ENCODE results near the gene CNST. TPM values are rescaled to one million over a fixed set of nuclear protein-coding genes. Genes with fewer than 3 reads are reported as not detected.

The CNST gene
- total RNA-seq, 1 experiment from 2014 or later: 19.8 TPM

DNA sequence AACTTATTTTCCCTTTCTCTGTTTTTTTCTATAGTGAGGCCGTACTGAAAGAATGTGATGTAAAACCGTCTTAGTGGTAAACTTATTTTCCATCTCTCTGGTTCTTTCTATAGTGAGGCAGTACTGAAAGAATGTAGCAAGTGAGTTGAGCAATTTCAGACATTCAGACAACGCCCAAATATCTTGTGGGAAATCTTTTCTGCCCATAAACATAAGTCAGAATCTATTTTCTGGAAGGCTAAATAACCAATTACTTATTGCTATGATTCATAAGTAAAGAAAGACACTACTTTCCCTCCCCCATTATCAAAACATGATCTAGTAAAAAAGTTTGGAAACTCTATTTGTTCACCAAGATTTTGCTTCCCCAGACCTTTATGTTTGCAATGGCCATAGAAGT is 139.1 kb downstream of the CNST start:
- Histone ChIP-seq H2BK5ac (ENCODE audit: insufficient read length, low read length) (no peak overlapping the region), H3K79me2 (ENCODE audit: insufficient read depth, low read length) (no peaks in the 10 kb centered on the region), H2BK12ac (ENCODE audit: insufficient read length, low read depth, low read length) (no peak overlapping the region), H3K79me1 (ENCODE audit: insufficient read depth, low read depth, low read length, poor library complexity, severe bottlenecking) (no peaks in the 10 kb centered on the region), H3K23ac (ENCODE audit: insufficient read length, low read depth, low read length) (no peak overlapping the region), H3K9me3 (ENCODE audit: control insufficient read depth, low read depth, low read length) (no peaks in the 10 kb centered on the region), H3K56ac (ENCODE audit: insufficient read length, low read depth, low read length) (no peak overlapping the region), H3K4ac (ENCODE audit: low read depth, low read length) (no peak overlapping the region), H3T11ph (ENCODE audit: low read length) (no peak overlapping the region), H3K4me2 (ENCODE audit: insufficient read depth, insufficient read length, low read length) (no peak overlapping the region), H4K5ac (ENCODE audit: insufficient read length, low read depth, low read length) (no peak overlapping the region), H3K9ac (ENCODE audit: extremely low read depth, insufficient read length, low read length) (no peak overlapping the region), H3K23me2 (ENCODE audit: insufficient read length, low read depth, low read length, poor library complexity, severe bottlenecking) (no peaks in the 10 kb centered on the region), H2BK15ac (ENCODE audit: low read depth, low read length) (no peak overlapping the region), H3K27me3 (ENCODE audit: insufficient read depth, low read length) (no peaks in the 10 kb centered on the region), H3K14ac (ENCODE audit: insufficient read depth, low read length) (no peak overlapping the region), H2BK20ac (ENCODE audit: low read depth, low read length, poor library complexity, severe bottlenecking) (no peak overlapping the region), H2AK5ac (ENCODE audit: insufficient read length, low read length) (no peak overlapping the region), H4K8ac (replicated peaks; ENCODE audit: insufficient read length, low read depth, low read length) (no peak overlapping the region), H3K27ac (ENCODE audit: insufficient read length, low read depth, low read length) (no peak overlapping the region), H3K18ac (ENCODE audit: insufficient read length, low read depth, low read length) (no peak overlapping the region), H2BK120ac (ENCODE audit: low read depth, low read length, poor library complexity, severe bottlenecking) (no peak overlapping the region), H4K91ac (ENCODE audit: insufficient read length, low read depth, low read length) (no peak overlapping the region), H2AFZ (ENCODE audit: low read length) (no peak overlapping the region), H3K4me1 (ENCODE audit: insufficient read depth, low read length) (no peaks in the 10 kb centered on the region), H4K20me1 (ENCODE audit: control insufficient read depth, insufficient read depth, insufficient read length) (no peaks in the 10 kb centered on the region)
- H3K4me3 Mint-ChIP-seq: no peak overlapping the region
- DNase-seq: no peak
- no peak overlapping the region for H3K27ac Mint-ChIP-seq
- H3K9me3 Mint-ChIP-seq: peaks cover 3 to 5% of the 10 kb centered on the region in 2 experiments; a peak in 3 of 5 replicates
- WGBS (ENCODE audit: extremely low coverage, insufficient read length, low lambda C conversion rate): no CpG with 5 or more reads among the region's 3 CpGs
- peaks cover 2% of the 10 kb centered on the region; the same call in 1 of the 2 replicates for H3K27me3 Mint-ChIP-seq (ENCODE audit: low read depth)
- no peaks in the 10 kb centered on the region for H3K4me1 Mint-ChIP-seq
- TF ChIP-seq CTCF (conservative IDR thresholded peaks at IDR 0.05): no peak
- H3K36me3 Mint-ChIP-seq (ENCODE audit: insufficient read depth in 1 of 3, low read depth in 3 of 3): peaks cover 0 to 4% (median 1%) of the 10 kb centered on the region in 3 experiments; a peak in 3 of 7 replicates
